Measurements from ENCODE around the gene SLC4A5. TPM values are rescaled to one million over a fixed set of nuclear protein-coding genes. Genes with fewer than 3 reads are reported as not detected.

SLC4A5 gene
- total RNA-seq, 3 donors from 2014 or later, result 2.1 to 9.2 (median 6.2) TPM

DNA sequence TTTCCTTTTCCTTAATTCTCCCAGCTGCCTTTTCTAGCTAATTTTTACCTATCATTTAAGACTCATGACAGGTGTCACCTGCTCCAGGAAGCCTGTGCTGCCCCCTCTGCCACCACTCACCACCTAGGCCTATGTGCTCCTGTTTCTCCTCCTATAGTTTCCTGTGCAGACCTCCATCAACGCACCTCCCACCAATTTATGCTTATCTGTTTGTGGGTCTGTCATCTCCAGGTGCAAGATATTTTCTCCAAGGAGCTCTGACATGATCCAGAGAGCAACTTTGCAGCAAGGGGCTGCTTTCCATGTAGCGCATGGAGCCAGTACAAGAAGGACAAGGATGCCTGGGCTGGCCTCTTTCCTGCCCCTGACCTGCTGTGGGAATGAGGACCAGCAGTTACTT is 42.7 kb downstream of the SLC4A5 start:
- H3K27ac ChIP-seq, result no peak overlapping the region
- DNase-seq (ENCODE audit: low spot score in 2 of 2), result no peak
- no peaks in the 10 kb centered on the region for H3K9me3 ChIP-seq
- intact Hi-C loops (cut with DNase I; ENCODE audit: low total_unique reads), result no loop called here
- H3K27me3 ChIP-seq, result no peaks in the 10 kb centered on the region
- TF ChIP-seq, protein P1, sequence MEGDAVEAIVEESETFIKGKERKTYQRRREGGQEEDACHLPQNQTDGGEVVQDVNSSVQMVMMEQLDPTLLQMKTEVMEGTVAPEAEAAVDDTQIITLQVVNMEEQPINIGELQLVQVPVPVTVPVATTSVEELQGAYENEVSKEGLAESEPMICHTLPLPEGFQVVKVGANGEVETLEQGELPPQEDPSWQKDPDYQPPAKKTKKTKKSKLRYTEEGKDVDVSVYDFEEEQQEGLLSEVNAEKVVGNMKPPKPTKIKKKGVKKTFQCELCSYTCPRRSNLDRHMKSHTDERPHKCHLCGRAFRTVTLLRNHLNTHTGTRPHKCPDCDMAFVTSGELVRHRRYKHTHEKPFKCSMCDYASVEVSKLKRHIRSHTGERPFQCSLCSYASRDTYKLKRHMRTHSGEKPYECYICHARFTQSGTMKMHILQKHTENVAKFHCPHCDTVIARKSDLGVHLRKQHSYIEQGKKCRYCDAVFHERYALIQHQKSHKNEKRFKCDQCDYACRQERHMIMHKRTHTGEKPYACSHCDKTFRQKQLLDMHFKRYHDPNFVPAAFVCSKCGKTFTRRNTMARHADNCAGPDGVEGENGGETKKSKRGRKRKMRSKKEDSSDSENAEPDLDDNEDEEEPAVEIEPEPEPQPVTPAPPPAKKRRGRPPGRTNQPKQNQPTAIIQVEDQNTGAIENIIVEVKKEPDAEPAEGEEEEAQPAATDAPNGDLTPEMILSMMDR (IDR thresholded peaks at IDR 0.05), result no peak
- no peak overlapping the region for H3K4me3 ChIP-seq
- no peaks in the 10 kb centered on the region for H3K36me3 ChIP-seq
- H3K4me1 ChIP-seq, result no peaks in the 10 kb centered on the region

DNA sequence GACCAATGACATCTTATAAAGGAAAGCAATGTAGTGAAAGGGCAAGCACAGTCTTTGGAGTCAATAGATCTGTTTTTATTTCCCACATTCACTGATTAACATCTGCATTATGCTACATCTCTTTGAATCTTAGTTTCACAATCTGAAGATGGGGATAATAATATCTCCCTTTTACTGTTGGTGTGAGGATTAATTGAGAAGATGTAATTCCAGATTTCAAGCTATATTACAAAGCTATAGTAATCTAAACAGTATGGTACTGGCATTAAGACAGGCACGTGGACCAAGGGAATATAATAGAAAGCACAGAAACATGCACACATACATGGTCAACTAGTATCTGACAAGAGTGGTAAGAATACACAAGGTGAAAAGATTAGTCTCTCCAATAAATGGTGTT is 45.3 kb downstream of the SLC4A5 start:
- TF ChIP-seq, protein P1 (IDR thresholded peaks at IDR 0.05), result no peak
- TF ChIP-seq POLR2AphosphoS5 (IDR thresholded peaks at IDR 0.05), result no peak
- TF ChIP-seq POLR2A (IDR thresholded peaks at IDR 0.05), result no peak
- Histone ChIP-seq H3K9me3 (no peaks in the 10 kb centered on the region), H3K27ac (no peak overlapping the region), H3K4me1 (no peaks in the 10 kb centered on the region), H3K36me3 (no peaks in the 10 kb centered on the region), H3K4me3 (no peak overlapping the region), H3K27me3 (no peaks in the 10 kb centered on the region)
- intact Hi-C loops (cut with DNase I; ENCODE audit: low total_unique reads), result loop anchor here (10.0 kb wide), 1 partner anchor 897 kb away; the partner anchor contains the start of gene TACR1
- DNase-seq (ENCODE audit: low spot score in 2 of 2), result no peak

DNA sequence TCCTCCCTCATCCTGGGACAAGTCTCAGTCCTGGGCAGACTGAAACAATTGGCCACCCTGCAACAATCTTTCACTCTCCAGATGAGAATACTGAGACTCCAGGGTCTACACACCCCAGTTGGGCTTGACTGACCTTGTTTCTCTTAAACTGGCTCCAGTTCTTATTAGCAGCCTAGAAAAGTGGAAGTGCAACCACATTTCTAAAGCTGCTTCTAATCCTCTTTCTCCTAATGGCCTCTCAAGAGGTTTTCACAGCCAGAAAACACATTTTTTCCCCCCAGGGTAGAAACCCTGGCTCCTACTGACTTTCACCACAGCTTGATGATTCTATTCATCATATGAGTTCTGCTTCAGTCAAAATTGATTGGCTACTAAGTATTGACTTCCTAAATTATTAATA is 45.8 kb downstream of the SLC4A5 start:
- no peaks in the 10 kb centered on the region for H3K36me3 ChIP-seq
- DNase-seq (ENCODE audit: low spot score in 2 of 2), result no peak
- no peaks in the 10 kb centered on the region for H3K9me3 ChIP-seq
- H3K4me1 ChIP-seq, result no peaks in the 10 kb centered on the region
- TF ChIP-seq POLR2A (IDR thresholded peaks at IDR 0.05) (no peak), POLR2AphosphoS5 (IDR thresholded peaks at IDR 0.05) (no peak)
- TF ChIP-seq, protein P1 (IDR thresholded peaks at IDR 0.05), result no peak
- no peaks in the 10 kb centered on the region for H3K27me3 ChIP-seq
- H3K27ac ChIP-seq, result no peak overlapping the region
- H3K4me3 ChIP-seq, result no peak overlapping the region
- intact Hi-C loops (cut with DNase I; ENCODE audit: low total_unique reads), result loop anchor here (10.0 kb wide), 1 partner anchor 897 kb away; the partner anchor contains the start of gene TACR1

DNA sequence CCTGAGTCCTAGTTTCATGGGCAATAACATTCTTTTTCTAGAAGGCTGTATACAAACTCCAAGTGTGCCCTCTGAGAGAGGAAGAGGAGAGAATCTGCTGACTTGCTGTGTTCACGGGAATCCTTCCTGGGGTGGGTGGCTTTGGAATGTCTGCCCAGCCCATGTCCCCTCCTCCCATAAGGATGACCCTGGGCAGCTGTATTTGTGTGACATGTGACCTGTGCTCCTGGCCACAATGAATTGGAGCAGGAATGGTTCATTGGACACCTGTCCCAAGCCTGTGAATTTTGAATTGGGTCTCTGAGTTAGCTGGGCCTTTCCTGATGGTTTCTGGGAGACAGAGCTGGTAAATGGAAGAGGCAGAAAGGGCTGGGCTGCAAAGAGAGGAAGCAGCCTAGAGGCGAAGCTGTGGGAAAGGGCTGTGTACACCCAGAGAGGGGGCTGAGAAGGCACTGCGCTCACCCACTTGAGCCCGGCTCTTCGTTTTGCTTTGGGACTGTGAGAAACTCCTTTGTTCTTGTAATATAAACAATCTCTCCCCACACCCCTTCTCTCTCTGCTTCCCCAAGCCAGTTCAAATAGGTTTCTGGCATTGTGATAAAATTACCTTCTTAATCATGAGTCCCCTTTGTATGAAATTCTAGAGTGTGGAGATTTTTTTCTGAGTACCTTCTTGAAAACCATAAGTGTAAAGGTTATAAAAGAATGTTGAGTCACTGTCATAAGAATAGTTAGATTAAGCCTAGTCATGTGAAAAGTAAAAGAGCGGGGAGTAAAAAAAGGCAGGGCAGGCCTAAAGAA is 49.8 kb downstream of the SLC4A5 start:
- no peaks in the 10 kb centered on the region for H3K9me3 ChIP-seq
- TF ChIP-seq, protein P1 (IDR thresholded peaks at IDR 0.05), result no peak
- TF ChIP-seq POLR2AphosphoS5 (IDR thresholded peaks at IDR 0.05) (no peak), POLR2A (IDR thresholded peaks at IDR 0.05) (no peak)
- H3K27ac ChIP-seq, result no peak overlapping the region
- intact Hi-C loops (cut with DNase I; ENCODE audit: low total_unique reads), result loop anchor here (10.0 kb wide), 1 partner anchor 901 kb away; the partner anchor contains the start of gene TACR1
- no peak for DNase-seq (ENCODE audit: low spot score in 2 of 2)
- no peak overlapping the region for H3K4me3 ChIP-seq
- H3K36me3 ChIP-seq, result no peaks in the 10 kb centered on the region
- H3K27me3 ChIP-seq, result no peaks in the 10 kb centered on the region
- no peaks in the 10 kb centered on the region for H3K4me1 ChIP-seq

DNA sequence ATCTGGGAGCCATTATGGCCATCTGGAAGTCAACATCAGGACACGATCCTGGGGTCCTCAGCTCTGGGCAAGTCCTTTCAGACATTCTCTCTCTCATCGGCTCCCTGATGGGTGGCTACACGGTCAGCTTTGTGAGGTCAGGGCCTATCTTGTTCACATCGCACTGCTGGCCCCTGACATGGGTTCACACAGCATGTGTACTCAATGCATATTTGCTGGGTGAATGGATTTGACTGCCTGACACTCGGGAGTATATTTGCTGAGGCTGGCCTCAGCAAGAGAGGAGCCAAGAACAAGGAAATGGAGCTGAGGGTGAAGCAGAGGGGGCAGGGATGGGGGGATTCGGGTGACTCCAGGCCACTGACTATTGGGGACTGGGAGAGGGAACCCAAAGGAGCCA is 50.5 kb downstream of the SLC4A5 start:
- H3K36me3 ChIP-seq, result no peaks in the 10 kb centered on the region
- H3K4me3 ChIP-seq, result no peak overlapping the region
- TF ChIP-seq POLR2AphosphoS5 (IDR thresholded peaks at IDR 0.05), result no peak
- TF ChIP-seq POLR2A (IDR thresholded peaks at IDR 0.05), result no peak
- TF ChIP-seq, protein P1 (IDR thresholded peaks at IDR 0.05), result no peak
- H3K27me3 ChIP-seq, result no peaks in the 10 kb centered on the region
- H3K4me1 ChIP-seq, result no peaks in the 10 kb centered on the region
- no peak overlapping the region for H3K27ac ChIP-seq
- no peak for DNase-seq (ENCODE audit: low spot score in 2 of 2)
- H3K9me3 ChIP-seq, result no peaks in the 10 kb centered on the region
- intact Hi-C loops (cut with DNase I; ENCODE audit: low total_unique reads), result loop anchor here (10.0 kb wide), 1 partner anchor 902 kb away; the partner anchor contains the start of gene TACR1
